Thyroid gland (tissue), 4 donors: ENCODE data around the gene HOXB1.

Source experiments
- CTCF ChIP-seq, 6 experiments: fragments of 200-600 bp in 3 of 6; fragments of 450-650 bp in 3 of 6; sonication (generic) in 3 of 6; IDR thresholded peaks; one replicate each; pipeline ENCODE4 v1.5.1; 2016 to 2019; ENCODE audit warnings: antibody characterized with exemption in 6 of 6, mild to moderate bottlenecking in 2 of 6, inconsistent platforms in 1 of 6, moderate library complexity in 1 of 6
- POLR2A ChIP-seq, 2 donors: fragments of 450-650 bp; IDR thresholded peaks; one replicate each; pipeline ENCODE4 v1.6.1; 2017; ENCODE audit warnings: antibody characterized with exemption in 2 of 2, mild to moderate bottlenecking in 2 of 2, moderate library complexity in 1 of 2

GRCh38 chr17:48528153-48528935 lies 2.5 kb downstream of the HOXB1 start:
- TF ChIP-seq CTCF (IDR thresholded peaks at IDR 0.05) (no peak), POLR2A (IDR thresholded peaks at IDR 0.05) (no peak)
